Activated CD4-positive, alpha-beta T cell treated with anti-CD3 and anti-CD28 coated beads, Interleukin-2, Interleukin-6, amounts not matched to agents 100 ng/mL and 50 ng/mL, durations not matched to agents 16 hours and 8 hours (primary cell): ENCODE results near the gene TMEM252.

Experiments used
- DNase-seq: peaks from one replicate; pipeline ENCODE4 v3.0.0-alpha.2; 2020

TMEM252 gene

DNA sequence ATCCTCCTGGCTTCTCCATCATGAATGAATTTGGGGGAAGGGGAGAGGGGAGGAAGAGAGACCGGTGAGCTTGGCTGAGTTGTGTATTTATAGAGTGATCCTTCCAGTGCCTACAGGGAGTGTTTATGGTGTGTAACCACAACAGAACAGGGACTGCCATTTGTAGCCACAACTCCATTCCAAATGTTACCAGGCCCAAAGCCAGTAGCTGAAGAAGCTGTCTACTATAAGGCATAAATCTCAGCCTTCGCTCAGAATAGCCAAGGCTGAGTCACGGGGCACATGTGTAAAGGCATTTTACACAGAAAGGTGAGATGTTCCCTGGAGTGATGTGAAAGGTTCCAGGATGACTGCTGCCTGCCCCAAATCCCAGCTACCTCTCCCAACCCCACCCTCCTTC lies 2.5 kb downstream of the TMEM252 start:
- DNase-seq = no peak

DNA sequence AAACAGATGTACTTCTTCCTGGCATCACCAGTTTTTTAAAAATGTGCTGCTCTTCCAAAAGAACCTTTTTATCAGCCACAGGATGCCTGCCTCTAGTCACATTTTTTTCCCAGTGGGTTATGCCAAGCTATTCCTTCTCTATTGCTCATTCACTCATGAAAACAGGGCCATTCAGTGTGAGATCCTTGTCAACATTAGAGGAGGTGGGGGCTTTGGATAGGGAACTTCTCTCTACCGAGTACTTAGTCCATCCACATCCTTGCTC lies 3.1 kb downstream of the TMEM252 start:
- DNase-seq = no peak

DNA sequence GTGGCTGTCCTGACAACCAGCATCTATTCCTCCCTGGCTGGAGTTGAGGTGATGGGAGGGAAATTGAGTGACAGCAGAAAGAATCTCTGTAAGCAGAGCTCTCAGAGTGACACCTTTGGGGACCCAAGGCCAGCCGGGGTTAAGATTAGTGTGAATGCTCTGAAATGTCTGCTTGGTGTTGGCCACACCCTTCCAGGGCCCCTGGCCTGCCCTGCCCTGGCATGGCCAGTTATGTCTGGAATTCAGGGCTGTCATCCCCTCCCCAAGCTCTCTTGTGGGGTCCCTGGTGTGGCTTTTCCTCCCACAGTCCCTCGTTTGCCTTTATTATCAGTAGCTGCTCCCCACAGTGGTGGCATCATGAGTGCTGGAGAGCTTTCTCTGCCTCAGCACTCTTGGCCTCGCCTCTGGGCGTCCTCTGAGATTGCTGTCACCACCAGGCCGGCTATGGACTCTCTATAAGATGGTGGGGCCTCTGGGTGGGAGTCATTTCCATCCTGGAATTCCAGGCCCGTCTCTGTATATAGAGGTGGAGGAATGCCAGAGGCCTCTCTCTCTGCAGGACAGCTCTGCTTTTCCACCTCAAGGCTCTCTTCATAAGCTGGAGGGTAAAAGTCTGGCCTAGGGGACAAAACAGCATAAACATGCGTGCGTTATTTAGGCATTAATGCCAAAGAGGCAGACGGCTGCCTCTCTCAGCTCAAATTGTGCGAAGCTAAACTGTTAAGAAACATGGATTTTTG lies 3.6 kb downstream of the TMEM252 start:
- no peak for DNase-seq

DNA sequence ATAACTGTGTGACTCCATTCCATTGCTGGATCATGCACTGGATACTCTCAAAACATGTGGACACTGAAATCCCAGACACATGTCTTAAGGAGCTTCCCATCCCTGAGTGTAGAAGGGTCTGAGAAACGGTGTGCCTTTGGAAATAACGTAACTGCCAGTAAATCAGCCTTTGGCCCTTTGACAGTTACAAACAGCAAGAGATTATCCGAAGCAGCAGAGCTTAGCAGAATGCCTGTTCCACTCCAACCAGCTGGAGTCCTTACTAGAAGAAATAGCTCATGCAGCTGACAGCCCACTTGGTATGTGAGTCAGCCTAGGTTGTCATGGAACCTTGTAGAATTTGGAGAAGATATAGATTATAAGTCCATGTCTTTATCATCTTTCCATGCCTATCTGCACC lies 7.0 kb downstream of the TMEM252 start:
- DNase-seq = no peak

DNA sequence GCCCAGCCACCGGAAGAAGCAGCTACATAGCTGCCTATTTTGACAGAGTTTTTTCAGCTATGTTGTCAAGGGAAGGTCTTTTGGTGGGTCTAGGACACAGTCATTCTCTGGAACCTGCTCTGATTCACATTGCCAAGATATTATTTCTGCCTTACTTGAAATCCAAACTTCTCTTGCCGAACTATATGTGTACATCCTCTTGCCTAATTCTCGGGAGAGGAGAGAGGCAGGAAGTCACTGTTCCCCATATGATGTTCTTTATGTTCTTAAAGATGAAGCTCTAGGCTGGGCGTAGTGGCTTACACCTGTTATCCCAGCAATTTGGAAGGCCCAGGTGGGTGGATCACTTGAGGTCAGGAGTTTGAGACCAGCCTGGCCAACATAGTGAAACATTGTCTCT lies 8.6 kb downstream of the TMEM252 start:
- no peak for DNase-seq

DNA sequence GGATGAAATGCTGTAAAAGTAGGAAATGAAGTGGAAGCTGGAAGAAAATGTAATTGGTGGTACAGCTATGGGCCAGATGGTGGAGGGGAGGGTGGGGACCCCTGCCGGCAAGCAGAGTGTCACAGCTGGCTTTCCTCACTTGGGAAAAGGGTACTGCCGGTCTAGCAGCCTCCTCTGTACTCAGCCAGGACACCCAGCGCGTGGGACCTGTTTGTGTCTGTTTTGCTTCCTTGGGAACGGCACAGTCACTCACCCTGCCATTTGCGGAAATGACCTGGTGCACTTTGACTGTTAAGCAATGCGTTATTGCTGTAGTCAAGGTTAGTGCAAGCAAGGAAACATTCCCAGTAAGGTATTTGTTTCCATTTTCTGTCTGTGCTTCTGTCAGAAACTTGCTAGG lies 10.1 kb downstream of the TMEM252 start:
- DNase-seq = no peak

DNA sequence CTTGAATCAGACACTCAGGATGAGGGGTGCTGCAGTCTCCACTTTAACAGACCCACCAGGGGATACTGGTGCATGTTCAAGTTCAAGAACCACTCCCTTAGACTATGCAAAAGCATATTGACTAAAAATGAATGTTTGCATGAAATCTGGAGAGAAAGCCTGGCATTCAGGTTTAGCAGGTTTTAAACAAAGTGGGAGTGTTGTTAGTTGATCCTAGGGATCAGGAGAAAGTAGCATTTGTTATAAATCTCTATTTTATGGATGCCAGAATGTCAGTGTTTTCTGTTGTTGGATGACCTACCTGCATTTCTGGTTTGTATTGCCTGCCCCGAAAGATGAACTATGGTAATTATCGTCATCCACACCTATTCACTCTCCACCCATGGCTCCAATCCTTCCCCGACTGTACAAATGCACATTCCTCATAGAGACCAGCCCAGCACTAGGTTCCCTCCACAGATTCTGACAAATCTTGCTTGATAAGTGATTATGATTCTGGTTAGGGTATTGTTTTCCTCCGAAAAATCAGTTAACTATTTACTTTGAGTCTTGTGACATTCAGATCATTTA lies 17.2 kb downstream of the TMEM252 start:
- DNase-seq = no peak

DNA sequence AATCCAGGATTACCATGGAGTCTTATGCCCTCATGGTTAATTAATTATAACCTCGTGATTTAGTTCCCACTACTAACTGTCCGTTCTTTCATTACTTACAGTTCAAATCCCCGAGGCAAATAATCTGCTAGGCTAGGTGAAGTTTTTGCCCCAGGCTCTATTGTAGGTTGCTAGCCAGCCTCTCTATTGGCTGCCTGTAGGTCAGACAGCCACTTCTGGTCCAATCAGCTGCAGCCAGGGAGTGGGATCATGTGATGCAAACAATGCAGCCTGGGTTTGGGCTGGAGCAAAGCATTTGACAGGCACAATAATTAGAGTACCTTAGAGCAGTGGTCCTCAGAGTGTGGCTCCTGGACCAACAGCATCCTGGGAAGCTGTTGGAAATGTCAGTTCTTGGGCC lies 17.7 kb downstream of the TMEM252 start:
- DNase-seq = no peak

DNA sequence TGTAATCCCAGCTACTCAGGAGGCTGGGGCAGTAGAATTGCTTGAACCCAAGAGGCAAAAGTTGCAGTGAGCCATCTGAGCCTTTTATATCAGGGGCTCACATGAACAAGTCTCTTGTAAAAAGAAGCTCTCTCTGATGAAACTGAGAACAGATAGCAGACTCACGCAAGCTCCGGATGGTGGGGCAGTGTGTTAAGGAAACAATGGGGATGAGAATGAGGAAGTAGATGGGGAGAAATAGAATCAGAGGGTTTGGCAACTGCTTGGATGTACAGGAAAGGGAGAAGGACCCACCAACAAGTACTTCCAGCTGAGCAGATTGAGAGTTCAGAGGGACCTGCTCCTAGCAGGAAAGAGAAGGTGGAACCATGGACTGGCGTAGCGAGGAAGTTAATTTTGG lies 18.6 kb downstream of the TMEM252 start:
- DNase-seq = no peak

DNA sequence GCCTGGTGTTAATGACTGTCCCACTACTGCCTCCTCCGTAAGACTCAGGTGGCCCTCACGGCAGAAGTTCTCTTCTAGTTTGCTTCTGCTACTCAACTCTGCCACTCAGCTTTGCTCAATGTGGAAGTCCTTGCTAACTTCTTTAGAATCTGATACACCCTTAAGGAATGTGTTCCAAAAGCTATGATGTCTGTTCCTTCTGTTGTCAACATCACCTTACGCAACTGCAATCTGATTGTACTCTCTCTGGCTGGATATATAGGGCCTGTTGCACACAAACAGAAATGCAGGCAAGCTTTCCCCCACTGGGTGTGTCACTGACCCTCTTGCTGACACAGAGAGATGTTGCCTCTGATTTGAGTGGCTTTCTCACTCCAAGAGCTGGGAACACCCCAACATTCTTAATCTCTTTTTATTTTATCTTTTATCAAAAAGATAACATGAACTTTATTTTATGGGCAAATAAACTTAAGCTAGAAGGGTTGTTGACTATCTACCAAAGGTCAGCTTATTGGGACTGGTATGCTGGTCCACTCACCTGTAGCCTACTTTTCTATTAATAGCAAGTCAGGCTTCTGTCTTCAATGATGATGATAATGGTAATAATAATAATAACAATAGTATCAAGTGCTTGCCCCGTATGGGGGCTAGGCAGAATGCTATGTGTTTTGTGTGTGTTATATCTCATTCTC lies 25.2 kb downstream of the TMEM252 start:
- DNase-seq = no peak

DNA sequence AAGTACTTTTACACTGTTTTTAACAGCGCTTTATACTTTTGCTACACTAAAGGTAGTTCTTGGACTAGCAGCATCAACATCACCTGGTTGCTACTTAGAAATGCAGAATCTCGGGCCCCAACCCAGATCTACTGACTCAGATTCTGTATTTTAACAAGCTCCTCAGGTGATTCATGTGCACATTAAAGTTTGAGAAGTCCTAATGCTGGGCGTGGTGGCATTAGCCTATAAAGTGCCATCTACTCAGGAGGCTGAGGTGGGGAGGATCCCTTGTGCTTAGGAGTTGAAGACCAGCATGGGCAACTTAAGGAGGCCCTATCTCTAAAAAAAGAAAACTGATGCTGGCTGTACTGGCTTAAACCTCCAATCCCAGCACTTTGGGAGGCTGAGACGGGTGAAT lies 26.7 kb downstream of the TMEM252 start:
- no peak for DNase-seq

DNA sequence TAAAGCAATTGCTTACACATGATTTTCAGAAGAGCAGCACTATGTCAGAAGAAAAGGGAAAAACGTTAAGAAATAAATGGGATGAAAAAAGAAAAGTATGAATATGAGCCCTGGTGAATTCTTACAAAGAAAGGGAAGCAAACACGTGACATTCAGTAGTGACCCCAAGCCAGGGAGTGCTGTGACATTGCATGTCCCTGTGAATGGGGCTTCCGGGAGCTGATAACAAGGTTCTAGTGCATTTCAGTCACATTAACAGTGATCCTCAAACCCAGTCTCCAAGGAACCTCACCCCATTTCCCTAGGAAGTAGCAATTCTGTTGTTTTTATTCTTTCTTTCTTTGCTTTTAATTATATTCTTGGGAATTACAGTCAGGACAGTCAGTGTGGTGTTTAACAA lies 27.3 kb downstream of the TMEM252 start:
- no peak for DNase-seq

DNA sequence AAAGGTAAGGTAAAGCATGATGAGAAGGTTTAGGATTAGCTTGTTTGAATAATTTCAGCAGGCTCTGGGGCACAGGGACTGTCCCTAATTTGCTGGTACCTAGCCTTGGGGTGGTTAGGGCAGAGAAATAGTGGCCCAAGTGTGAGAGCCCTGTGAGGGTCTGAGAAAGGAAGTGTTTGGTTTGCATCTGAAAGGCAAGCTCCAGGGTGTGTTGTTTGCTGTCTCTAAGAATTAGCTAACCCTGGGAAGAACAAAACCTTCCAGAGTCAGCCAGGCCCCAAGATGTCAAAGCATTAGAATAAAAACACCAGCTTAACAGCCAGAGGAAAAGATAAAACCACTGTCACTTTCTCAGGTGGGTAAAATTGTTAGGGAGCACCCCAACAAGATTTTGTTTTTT lies 31.0 kb downstream of the TMEM252 start:
- DNase-seq = no peak

DNA sequence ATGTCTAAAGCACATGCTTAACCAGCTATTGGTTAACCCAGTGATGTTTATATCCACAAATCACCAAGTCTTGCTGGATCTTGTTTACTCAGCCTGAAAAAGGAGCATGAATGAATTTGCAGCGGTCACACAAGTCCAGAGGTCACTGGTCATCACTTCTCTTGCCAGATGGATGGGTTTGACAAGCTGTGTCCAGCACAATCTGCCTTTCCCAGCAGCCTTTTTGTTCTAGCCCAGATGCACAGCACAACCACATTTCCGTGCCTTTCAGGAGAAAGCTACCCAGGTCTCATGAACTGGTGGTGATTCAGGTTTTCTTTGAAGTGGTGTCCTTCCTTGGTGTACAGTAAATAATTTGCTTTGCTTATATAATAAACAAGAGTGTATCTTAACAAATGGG lies 32.1 kb downstream of the TMEM252 start:
- no peak for DNase-seq

DNA sequence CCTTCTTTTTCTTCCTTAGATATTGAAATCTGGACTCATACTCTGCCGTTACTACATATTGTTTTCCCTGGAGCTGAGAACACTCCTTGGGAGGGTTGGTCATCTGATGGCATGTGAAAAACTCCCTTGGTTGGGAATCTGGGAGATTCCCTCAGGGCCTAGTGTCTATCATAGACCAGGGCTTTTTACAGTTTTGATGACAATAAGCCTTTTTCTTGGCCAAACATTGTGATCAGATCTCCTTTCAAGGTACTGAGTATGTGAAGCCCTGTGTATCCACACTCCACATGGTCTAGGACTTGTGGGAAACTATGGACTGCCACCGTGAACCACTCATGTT lies 32.9 kb downstream of the TMEM252 start:
- no peak for DNase-seq

DNA sequence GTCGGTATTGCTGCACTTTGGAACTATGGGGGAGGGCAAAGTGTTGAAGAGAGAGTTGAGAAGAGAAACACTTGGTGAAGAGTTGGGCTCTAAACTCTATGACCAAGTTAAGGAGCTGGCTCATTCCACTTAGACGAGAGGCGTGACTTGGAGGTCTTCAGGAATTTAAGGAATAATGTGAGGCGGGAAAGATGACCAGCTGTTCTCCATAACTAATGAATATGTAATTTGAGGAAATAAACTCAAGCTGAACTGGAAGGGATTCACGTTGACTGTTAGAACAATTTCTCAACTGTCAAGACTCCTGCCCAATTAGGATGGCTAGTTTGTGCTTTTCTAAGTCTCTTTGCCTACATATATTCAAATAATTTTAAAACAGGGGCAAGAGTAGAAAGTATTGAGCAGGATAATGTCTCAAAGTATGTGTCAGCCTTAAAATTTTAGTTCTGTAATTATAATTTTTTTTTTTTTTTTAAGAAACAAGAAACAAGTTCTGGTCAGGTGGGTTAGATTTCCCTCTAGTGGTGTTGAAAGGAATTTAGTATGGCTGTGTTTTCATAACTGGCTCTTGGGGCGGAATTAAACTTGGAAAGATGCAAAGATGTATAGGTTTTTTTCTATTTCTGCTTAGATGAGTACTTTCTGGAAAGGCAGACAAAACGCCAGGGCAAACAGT lies 33.4 kb downstream of the TMEM252 start:
- DNase-seq = peak; percentile 3

DNA sequence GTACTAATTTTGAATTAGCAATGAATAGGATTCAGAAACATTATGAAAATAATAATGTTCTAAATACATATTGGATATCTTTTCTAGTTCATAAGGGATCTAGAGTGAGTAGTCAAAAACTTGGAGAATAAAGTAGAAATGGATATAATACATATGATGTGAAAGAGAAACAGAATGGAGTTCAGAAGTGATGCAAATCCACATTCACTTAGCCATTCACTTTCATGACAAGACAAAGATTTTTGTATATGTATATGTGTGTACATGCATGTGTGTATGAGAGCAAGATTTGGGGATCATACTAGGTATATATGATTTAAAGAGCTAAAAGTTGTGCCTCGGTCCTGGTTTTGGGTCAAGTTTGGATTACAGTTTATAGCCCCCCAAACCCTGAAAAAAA lies 34.1 kb downstream of the TMEM252 start:
- DNase-seq = no peak

DNA sequence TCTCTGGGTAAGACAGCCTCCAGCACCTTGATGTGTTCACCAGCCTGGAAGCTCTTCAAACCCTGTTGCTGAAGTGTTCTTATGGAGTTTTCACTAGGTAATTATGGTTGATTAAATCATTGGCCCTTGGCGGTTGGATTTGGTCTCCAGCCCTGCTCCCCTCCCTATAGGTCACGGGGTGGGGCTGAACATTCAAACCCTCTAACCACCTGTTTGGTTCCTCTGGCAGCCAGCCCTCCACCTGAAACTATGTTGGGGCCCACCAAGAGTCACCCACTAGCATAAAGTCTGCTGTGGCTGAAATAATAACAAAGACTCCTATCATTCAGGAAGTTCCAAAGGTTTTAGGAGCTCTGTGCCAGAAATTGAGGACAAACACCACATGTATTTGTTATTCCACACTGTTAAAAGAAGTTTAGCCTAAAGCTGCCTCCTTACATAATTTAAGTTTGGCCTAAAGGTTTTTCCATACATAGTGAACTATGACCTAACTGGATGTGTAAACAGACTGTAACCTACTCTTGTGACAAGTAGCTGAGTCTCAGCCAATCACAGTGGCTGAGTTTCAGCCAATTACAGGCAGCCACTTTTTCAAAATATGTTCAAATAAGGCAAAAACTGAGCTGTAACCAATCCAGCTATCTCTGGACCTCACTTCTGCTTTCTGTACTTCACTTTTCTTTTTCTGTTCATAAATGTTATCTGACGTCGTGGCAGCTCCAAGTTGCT lies 34.8 kb downstream of the TMEM252 start:
- no peak for DNase-seq

DNA sequence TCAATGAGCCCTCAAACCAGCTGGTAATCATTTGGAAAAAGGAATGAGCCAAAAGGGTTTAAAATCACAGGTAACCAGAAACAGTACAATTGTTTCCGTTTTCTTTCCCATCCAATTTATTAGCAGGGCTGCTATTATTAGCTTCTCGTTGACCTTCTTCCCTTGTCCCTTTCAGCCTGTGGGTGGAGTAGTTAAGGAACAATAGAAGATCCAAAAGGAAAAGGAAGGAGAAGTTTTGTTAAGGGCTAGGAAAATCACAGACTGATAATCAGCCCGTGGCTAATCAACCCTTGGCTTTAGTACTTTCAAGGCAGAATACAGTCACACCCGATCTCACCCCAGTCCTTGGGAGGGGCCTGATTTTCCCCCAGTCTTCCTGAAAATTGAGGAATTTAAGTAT lies 38.4 kb downstream of the TMEM252 start:
- DNase-seq = no peak

DNA sequence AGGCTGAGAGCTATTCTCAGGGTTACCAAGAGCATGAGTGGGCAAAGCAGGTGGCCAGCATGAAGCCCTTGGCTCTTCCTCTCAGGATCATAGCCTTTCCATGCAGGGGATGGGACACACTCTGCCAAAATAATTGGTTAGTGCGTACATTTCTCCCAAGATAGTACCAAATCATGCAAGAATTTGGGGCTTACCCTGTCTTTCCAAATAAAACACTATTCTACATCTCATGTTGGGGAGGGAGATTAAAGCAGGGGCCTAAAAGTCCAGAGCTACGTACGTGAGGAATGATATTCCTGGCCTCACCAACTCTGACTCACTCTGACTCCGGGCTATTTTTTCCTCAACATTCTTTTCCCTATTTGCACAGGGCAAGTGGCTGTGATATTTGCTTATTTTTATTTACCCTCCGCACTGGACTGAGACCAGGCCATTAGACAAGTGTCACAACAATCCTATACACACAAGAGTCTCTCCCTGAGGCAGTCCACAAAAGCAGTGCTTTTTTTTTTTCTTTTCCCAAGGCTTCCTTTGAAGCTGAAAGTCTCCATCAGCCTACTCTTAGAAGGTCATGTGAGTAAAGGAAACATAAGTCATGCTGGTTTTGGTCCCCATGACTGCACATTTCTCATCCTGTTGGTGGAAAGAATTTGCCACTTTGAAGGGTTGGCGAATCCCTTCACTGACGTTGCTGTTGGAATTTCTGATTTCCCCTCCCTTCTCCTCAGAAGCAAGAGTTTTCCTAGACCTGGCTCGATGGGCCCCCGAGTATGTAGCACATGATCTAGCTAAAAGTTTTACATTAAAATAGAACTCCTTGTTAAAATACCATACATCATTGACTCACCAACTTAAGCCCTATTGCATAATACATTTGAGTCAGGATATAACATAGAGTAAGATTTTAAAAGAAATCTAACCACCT lies 40.0 kb downstream of the TMEM252 start:
- no peak for DNase-seq

DNA sequence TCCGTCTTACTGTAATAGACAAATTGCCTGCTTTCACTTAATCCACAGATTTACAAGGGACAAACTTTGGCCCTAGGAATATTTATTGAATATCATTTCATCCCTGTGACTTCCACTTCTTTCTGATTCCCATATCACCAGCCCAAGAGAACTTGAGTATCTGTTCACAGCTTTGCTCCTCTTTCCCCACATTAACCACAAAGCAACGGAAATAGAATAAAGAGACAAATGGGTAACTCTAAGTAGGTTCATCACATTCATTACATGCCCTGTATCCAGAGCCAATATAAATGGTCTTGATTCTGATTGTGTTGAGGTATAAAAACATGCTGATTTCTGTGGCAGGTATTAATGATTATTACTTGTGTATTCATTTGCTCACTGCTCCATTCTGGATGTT lies 41.9 kb downstream of the TMEM252 start:
- no peak for DNase-seq

DNA sequence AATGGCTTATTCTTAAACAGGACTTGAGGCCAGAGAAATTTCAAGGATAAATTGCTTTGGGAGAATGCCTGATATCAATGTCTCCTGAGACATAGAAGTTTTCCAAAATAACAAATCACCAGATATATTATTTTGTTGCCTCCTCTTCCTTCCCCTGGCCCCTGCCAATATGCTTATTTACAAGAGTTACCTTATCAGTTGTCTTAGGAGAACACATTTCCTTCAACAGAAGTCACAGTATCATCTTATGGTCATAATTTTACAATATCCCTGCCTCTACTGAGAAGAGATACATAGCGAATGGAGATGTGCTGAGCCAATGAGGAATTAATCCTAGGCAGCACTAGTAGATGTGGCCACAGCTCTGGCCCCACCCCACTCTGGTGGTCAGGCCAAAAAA lies 43.1 kb downstream of the TMEM252 start:
- no peak for DNase-seq

DNA sequence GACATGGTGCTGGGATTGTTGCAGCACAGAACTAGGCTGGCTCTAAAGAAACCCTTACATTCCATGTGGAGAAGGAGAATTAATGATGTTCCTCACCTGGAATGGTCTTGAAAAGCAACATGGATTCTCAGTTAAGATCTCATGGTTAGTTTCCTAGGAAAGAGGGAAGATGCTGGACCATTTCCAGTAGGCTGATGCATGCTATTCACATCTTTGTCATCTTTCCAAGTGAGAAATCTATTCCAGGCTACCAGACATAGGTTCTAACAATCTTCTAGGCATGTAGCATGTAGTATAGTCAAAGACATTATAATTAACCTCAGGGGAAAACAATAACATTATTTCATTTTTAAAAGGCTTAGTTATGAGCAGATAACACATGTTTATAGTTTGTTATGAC lies 44.3 kb downstream of the TMEM252 start:
- no peak for DNase-seq
